K562 (cell line): Measurements from ENCODE around the gene EVC. TPM values are rescaled to one million over a fixed set of nuclear protein-coding genes. Genes with fewer than 3 reads are reported as not detected.
A peak's percentile ranks its signal among the peaks of the same experiment; 100 is the strongest.

Experiments
- ATAC-seq: fragments of 200-7000 bp; cut with Tn5 transposase; 3 replicates; pipeline ENCODE4 v1.9.1; 2020; ENCODE audit warnings: moderate library complexity
- BruUV-seq: library from RNA; stranded (reverse); fragments of 400-500 nt; replicated peaks from 2 replicates; lab custom pipeline; 2021; lab: Mats Ljungman, UMichigan
- CTCF ChIA-PET: fragments of 300-600 bp; formaldehyde crosslinking; extraction: SDS; loops from one replicate; lab custom pipeline; 2021; ENCODE audit warnings: low intra/inter-chr PET ratio; lab: Yijun Ruan, JAX
- POLR2A ChIA-PET: fragments of 300-600, 350-650 bp; sonication (Branson Sonifier 250); formaldehyde crosslinking; extraction: SDS; loops from one replicate; lab custom pipeline; 2021; ENCODE audit warnings: antibody characterized with exemption, inconsistent platforms; lab: Yijun Ruan, JAX
- DNase-seq, 4 experiments: peaks; one replicate each; pipeline versions ENCODE4 v3.0.0 to v3.0.0-alpha.2; 2011 to 2018; ENCODE audit warnings: low spot score in 3 of 4, mixed read lengths in 3 of 4; ENCODE audit errors: extremely low read depth in 1 of 4
- FAIRE-seq: peaks from 2 replicates; lab custom pipeline; 2011; peaks lifted over from hg19 to GRCh38; lab: Jason Lieb, UNC
- H2AFZ ChIP-seq: 2 replicates; pipeline ENCODE4 v1.6.0; 2011; ENCODE audit warnings: low read depth, low read length, control low read depth, inconsistent platforms
- H3K27ac ChIP-seq: fragments of 200-600 bp; 3 replicates; pipeline ENCODE4 v1.8.0; 2011; ENCODE audit warnings: low read depth, mild to moderate bottlenecking, control low read depth, inconsistent platforms, low read length, moderate library complexity, mixed read lengths; ENCODE audit errors: extremely low read depth
- H3K27me3 ChIP-seq, 2 experiments: fragments of 300-600 bp in 1 of 2; 2 replicates in 1 of 2; 3 replicates in 1 of 2; pipeline versions ENCODE4 v1.6.0 to v1.8.0; 2011; ENCODE audit warnings: inconsistent platforms in 2 of 2, low read length in 2 of 2, mild to moderate bottlenecking in 1 of 2, mixed read lengths in 1 of 2, moderate library complexity in 1 of 2; ENCODE audit not compliant: control insufficient read depth in 2 of 2, insufficient read depth in 2 of 2
- H3K36me3 ChIP-seq: fragments of 300-600 bp; 3 replicates; pipeline ENCODE4 v1.8.0; 2011; ENCODE audit warnings: mild to moderate bottlenecking, low read length, inconsistent platforms; ENCODE audit not compliant: control insufficient read depth, insufficient read depth
- H3K4me1 ChIP-seq, 2 experiments: fragments of 200-600 bp in 1 of 2; replicated peaks in 1 of 2; 2 replicates in 1 of 2; 3 replicates in 1 of 2; pipeline versions ENCODE4 v1.5.1 to v1.8.0; 2011; ENCODE audit warnings: inconsistent platforms in 2 of 2, low read length in 2 of 2, mild to moderate bottlenecking in 1 of 2, mixed read lengths in 1 of 2, moderate library complexity in 1 of 2; ENCODE audit not compliant: control insufficient read depth in 2 of 2, insufficient read depth in 2 of 2
- H3K4me2 ChIP-seq: 2 replicates; pipeline ENCODE4 v1.6.1; 2011; ENCODE audit warnings: low read length, control low read depth, inconsistent platforms, mixed read lengths; ENCODE audit not compliant: insufficient read depth
- H3K4me3 ChIP-seq: fragments of 200-600 bp; sonication (generic), shearing (Covaris generic); 2 replicates; pipeline ENCODE4 v1.5.1; 2016; ENCODE audit warnings: control low read depth, inconsistent platforms
- H3K79me2 ChIP-seq: fragments of 200-600 bp; 3 replicates; pipeline ENCODE4 v1.8.0; 2011; ENCODE audit warnings: low read length, inconsistent platforms; ENCODE audit not compliant: control insufficient read depth, insufficient read depth
- H3K9ac ChIP-seq, 2 experiments: 2 replicates each; pipeline versions ENCODE4 v1.6.0 to v1.6.1; 2011; ENCODE audit warnings: low read depth in 2 of 2, low read length in 2 of 2, control low read depth in 1 of 2, inconsistent platforms in 1 of 2, mild to moderate bottlenecking in 1 of 2, mixed read lengths in 1 of 2; ENCODE audit not compliant: insufficient read depth in 1 of 2
- H3K9me1 ChIP-seq: one replicate; pipeline ENCODE4 v1.6.0; 2011; ENCODE audit warnings: inconsistent platforms, mild to moderate bottlenecking, low read length, moderate library complexity; ENCODE audit not compliant: control insufficient read depth, insufficient read depth
- H3K9me3 ChIP-seq: replicated peaks from 2 replicates; pipeline ENCODE4 v1.5.1; 2011; ENCODE audit warnings: low read depth, low read length, inconsistent platforms; ENCODE audit not compliant: control insufficient read depth, insufficient read depth
- H4K20me1 ChIP-seq: replicated peaks from 2 replicates; pipeline ENCODE4 v1.6.1; 2011; ENCODE audit warnings: low read length, inconsistent platforms, mixed read lengths; ENCODE audit not compliant: control insufficient read depth, insufficient read depth
- BRD4 ChIP-seq: fragments of 200-600 bp; sonication (generic); IDR thresholded peaks from 2 replicates; pipeline ENCODE4 v1.6.1; 2017; ENCODE audit warnings: inconsistent platforms
- ETV5 ChIP-seq: sonication (generic); formaldehyde crosslinking; IDR thresholded peaks from 2 replicates; pipeline ENCODE4 v1.4.0; 2020; ENCODE audit warnings: low read depth, mild to moderate bottlenecking, missing genetic modification reagents
- ID3 ChIP-seq, 2 experiments: fragments of 250-450 bp in 1 of 2; fragments of 450-650 bp in 1 of 2; sonication (Bioruptor Pico) in 1 of 2; IDR thresholded peaks; 2 replicates each; pipeline versions ENCODE4 v1.6.1 to v1.8.0; 2016 to 2021; ENCODE audit warnings: mild to moderate bottlenecking in 2 of 2, moderate library complexity in 2 of 2, missing compliant biosample characterization in 1 of 2, missing genetic modification characterization in 1 of 2
- NELFE ChIP-seq: IDR thresholded peaks from 2 replicates; pipeline ENCODE4 v1.6.1; 2011; ENCODE audit warnings: mild to moderate bottlenecking; ENCODE audit not compliant: insufficient read depth, insufficient read length
- PURB ChIP-seq: sonication (generic); formaldehyde crosslinking; IDR thresholded peaks from 2 replicates; pipeline ENCODE4 v1.9.0; 2021; ENCODE audit warnings: low read depth, mild to moderate bottlenecking, missing genetic modification reagents
- UBTF ChIP-seq, 2 experiments: IDR thresholded peaks; 2 replicates each; pipeline ENCODE4 v1.6.1; 2012; ENCODE audit warnings: improper control_type of control experiment in 2 of 2, low read depth in 2 of 2, low read length in 2 of 2, borderline replicate concordance in 1 of 2
- ZBED1 ChIP-seq: IDR thresholded peaks from 2 replicates; pipeline ENCODE4 v1.6.1; 2014
- ZBTB49 ChIP-seq: sonication (generic); formaldehyde crosslinking; IDR thresholded peaks from 2 replicates; pipeline ENCODE4 v1.8.0; 2022; ENCODE audit warnings: missing genetic modification reagents, mild to moderate bottlenecking, borderline replicate concordance
- WGBS: fragments of 100-300 bp; shearing (Covaris generic); methylation state at CpG from one replicate; pipeline ENCODE4 v1.1.6; 2016; ENCODE audit warnings: low coverage, mixed read lengths; ENCODE audit not compliant: insufficient coverage; ENCODE audit errors: missing lambda C conversion rate; 5-methylcytosine and 5-hydroxymethylcytosine counted together
- in situ Hi-C: fragments of 300-500 bp; cut with MboI; formaldehyde crosslinking; loops from 4 replicates; pipeline ENCODE4 v1.15.0; 2018; ENCODE audit warnings: inconsistent platforms, mixed read lengths
- intact Hi-C: fragments of 100-400 bp; cut with micrococcal nuclease; formaldehyde crosslinking; loops from 2 replicates; pipeline ENCODE4 v1.14.2; 2022
- polyA plus RNA-seq, 8 experiments: library from polyadenylated mRNA; depleted of rRNA in 4 of 8; stranded (reverse) in 5 of 8; unstranded in 3 of 8; fragments of >200 nt; fragmentation: Nextera tagmentation in 2 of 8; fragmentation: Illumina TruSeq in 1 of 8; extraction: Ambion mirVana in 2 of 8; extraction: Trizol in 1 of 8; gene quantifications; 2 replicates each; pipeline versions ENCODE4 v1.2.1 to v1.2.3, GENCODE V29; 2011 to 2014; ENCODE audit warnings: inconsistent platforms in 1 of 8, missing spikeins in 1 of 8
- total RNA-seq, 7 experiments: library from RNA; depleted of rRNA in 6 of 7; stranded (reverse); fragments of >200 nt in 6 of 7; fragmentation: Illumina TruSeq in 2 of 7; extraction: Trizol in 2 of 7; gene quantifications; 2 replicates each; pipeline versions ENCODE4 v1.2.1 to v1.2.3, GENCODE V29; 2011 to 2021; ENCODE audit warnings: low replicate concordance in 1 of 7
- TF ChIP-seq, protein P1 (sequence below): fragments of 450-650 bp; IDR thresholded peaks from 2 replicates; pipeline ENCODE4 v1.6.1; 2017; ENCODE audit warnings: antibody characterized with exemption

Gene EVC
- total and polyA plus RNA-seq, 9 of the 15 experiments (the other 6 are each of a cell fraction or from before 2014, with no cell fraction given): 0.03 to 3.2 (median 1.1) TPM

DNA sequence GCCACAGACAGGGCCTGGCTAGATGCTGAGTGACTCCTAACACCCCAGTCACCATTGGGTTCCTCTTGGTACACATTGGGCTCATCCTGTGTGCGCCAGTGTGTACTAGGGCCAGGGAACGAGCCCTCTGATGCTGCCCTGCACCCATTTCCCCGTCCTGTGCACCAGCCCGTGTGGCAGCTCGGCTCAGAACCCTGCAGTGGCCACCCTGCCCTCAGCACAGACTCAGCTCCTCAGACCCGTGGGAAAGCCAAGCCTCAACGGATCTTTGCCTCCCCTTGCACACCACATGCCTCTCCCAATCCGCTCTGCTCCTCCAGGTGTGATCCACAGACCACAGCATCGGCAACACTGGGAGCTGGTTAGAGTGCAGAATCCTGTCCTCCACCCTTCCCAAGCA is 38.6 kb downstream of the EVC start:
- intact Hi-C loops: no loop called here
- no peak for FAIRE-seq
- Histone ChIP-seq H3K9me3 (no peaks in the 10 kb centered on the region), H3K27me3 (peaks cover 0 to 6% of the 10 kb centered on the region in 2 experiments; a peak in 1 of 5 replicates), H3K27ac (peak overlapping the region; percentile 28; the same call in 1 of the 3 replicates), H3K79me2 (no peaks in the 10 kb centered on the region), H3K4me3 (no peak overlapping the region), H3K4me1 (peaks cover 5 to 10% of the 10 kb centered on the region in 2 experiments; a peak in 3 of 5 replicates), H3K9me1 (no peaks in the 10 kb centered on the region), H4K20me1 (no peaks in the 10 kb centered on the region; the same call in 1 of the 2 replicates), H2AFZ (no peak overlapping the region), H3K9ac (peak overlapping the region in 1 of 2 experiments; percentile 58; a peak in 1 of 4 replicates), H3K4me2 (no peak overlapping the region), H3K36me3 (no peaks in the 10 kb centered on the region)
- 17% methylated on average over 9 of the region's 9 CpGs for WGBS
- POLR2A ChIA-PET: no interaction called here
- in situ Hi-C loops: no loop called here
- BruUV-seq: no TSS peak
- ATAC-seq: no peak
- CTCF ChIA-PET: no interaction called here
- peak in 1 of 4 experiments; percentile 8 for DNase-seq
- TF ChIP-seq ZBED1: no peak
- TF ChIP-seq ID3 (CRISPR knock-in tag; IDR thresholded peaks at IDR 0.05): no peak
- TF ChIP-seq ID3 (tag; IDR thresholded peaks at IDR 0.05): no peak
- no peak for TF ChIP-seq BRD4
- TF ChIP-seq ETV5 (CRISPR knock-in tag): no peak
- no peak for TF ChIP-seq NELFE
- TF ChIP-seq ZBTB49: no peak
- TF ChIP-seq UBTF (IDR thresholded peaks at IDR 0.05; ENCODE audit: borderline replicate concordance in 1 of 2, low read depth in 2 of 2, low read length in 2 of 2): no peak
- no peak for TF ChIP-seq PURB (CRISPR knock-in tag)
- TF ChIP-seq, protein P1, sequence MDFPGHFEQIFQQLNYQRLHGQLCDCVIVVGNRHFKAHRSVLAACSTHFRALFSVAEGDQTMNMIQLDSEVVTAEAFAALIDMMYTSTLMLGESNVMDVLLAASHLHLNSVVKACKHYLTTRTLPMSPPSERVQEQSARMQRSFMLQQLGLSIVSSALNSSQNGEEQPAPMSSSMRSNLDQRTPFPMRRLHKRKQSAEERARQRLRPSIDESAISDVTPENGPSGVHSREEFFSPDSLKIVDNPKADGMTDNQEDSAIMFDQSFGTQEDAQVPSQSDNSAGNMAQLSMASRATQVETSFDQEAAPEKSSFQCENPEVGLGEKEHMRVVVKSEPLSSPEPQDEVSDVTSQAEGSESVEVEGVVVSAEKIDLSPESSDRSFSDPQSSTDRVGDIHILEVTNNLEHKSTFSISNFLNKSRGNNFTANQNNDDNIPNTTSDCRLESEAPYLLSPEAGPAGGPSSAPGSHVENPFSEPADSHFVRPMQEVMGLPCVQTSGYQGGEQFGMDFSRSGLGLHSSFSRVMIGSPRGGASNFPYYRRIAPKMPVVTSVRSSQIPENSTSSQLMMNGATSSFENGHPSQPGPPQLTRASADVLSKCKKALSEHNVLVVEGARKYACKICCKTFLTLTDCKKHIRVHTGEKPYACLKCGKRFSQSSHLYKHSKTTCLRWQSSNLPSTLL: no peak
